Right lobe of liver (tissue), 4 donors: ENCODE results near the gene TIAM2.

Source experiments
- POLR2A ChIP-seq: fragments of 450-650 bp; IDR thresholded peaks from one replicate; pipeline ENCODE4 v1.6.1; 2017; ENCODE audit warnings: antibody characterized with exemption, mild to moderate bottlenecking
- TF ChIP-seq, protein P1 (sequence below), 4 donors: fragments of 200-600 bp in 3 of 4; fragments of 450-650 bp in 1 of 4; IDR thresholded peaks; one replicate each; pipeline versions ENCODE4 v1.5.1 to v1.8.0; 2016 to 2022; ENCODE audit warnings: antibody characterized with exemption in 4 of 4, mild to moderate bottlenecking in 2 of 4
- donor health status: DM: no; HTN: no; CAD: no.
- donor health status: DM: no; HTN: no; CAD: no.
- donor health status: DM: no; HTN: yes; CAD: no.

- TF ChIP-seq, protein P1, sequence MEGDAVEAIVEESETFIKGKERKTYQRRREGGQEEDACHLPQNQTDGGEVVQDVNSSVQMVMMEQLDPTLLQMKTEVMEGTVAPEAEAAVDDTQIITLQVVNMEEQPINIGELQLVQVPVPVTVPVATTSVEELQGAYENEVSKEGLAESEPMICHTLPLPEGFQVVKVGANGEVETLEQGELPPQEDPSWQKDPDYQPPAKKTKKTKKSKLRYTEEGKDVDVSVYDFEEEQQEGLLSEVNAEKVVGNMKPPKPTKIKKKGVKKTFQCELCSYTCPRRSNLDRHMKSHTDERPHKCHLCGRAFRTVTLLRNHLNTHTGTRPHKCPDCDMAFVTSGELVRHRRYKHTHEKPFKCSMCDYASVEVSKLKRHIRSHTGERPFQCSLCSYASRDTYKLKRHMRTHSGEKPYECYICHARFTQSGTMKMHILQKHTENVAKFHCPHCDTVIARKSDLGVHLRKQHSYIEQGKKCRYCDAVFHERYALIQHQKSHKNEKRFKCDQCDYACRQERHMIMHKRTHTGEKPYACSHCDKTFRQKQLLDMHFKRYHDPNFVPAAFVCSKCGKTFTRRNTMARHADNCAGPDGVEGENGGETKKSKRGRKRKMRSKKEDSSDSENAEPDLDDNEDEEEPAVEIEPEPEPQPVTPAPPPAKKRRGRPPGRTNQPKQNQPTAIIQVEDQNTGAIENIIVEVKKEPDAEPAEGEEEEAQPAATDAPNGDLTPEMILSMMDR (IDR thresholded peaks at IDR 0.05), result no peak
- TF ChIP-seq POLR2A, result no peak
Observed at GRCh38 chr6:155154158-155154830, 159.2 kb downstream of the TIAM2 start.
